Body of pancreas (tissue), 4 donors: Measurements from ENCODE around the gene GRM4. TPM values are rescaled to one million over a fixed set of nuclear protein-coding genes. Genes with fewer than 3 reads are reported as not detected.

Source experiments
- ATAC-seq: fragments of 150-250 bp; one replicate; pipeline ENCODE4 v1.9.1; 2016
- DNase-seq, 4 donors: peaks; one replicate each; pipeline ENCODE4 v3.0.0-alpha.2; 2019
- H3K27ac ChIP-seq, 4 donors: fragments of 200-600 bp; sonication (generic); 1 replicate in 3 of 4; 2 replicates in 1 of 4; pipeline versions ENCODE4 v1.5.1 to v1.6.1; 2016 to 2019; ENCODE audit warnings: mild to moderate bottlenecking in 1 of 4, mixed read lengths in 1 of 4, moderate library complexity in 1 of 4
- H3K27me3 ChIP-seq, 2 donors: fragments of 200-600 bp; sonication (generic); one replicate each; pipeline ENCODE4 v1.6.0; 2016; ENCODE audit warnings: mild to moderate bottlenecking in 1 of 2
- H3K36me3 ChIP-seq, 2 donors: fragments of 200-600 bp; sonication (generic); replicated peaks in 1 of 2; 2 replicates each; pipeline ENCODE4 v1.5.1; 2016; ENCODE audit warnings: low read depth in 2 of 2; ENCODE audit not compliant: insufficient read depth in 1 of 2
- H3K4me1 ChIP-seq: fragments of 200-600 bp; sonication (generic); one replicate; pipeline ENCODE4 v1.6.0; 2016
- H3K4me3 ChIP-seq, 2 donors: fragments of 200-600 bp; sonication (generic); 1 replicate in 1 of 2; 2 replicates in 1 of 2; pipeline ENCODE4 v1.5.1; 2016 to 2019
- H3K9me3 ChIP-seq, 3 donors: fragments of 200-600 bp; sonication (generic); 1 replicate in 2 of 3; 2 replicates in 1 of 3; pipeline ENCODE4 v1.5.1; 2016
- CTCF ChIP-seq, 7 experiments: fragments of 450-650 bp in 4 of 7; fragments of 200-600 bp in 3 of 7; sonication (generic) in 3 of 7; IDR thresholded peaks; one replicate each; pipeline ENCODE4 v1.5.1; 2016 to 2019; ENCODE audit warnings: antibody characterized with exemption in 7 of 7
- POLR2A ChIP-seq, 3 donors: fragments of 450-650 bp; IDR thresholded peaks; one replicate each; pipeline ENCODE4 v1.6.1; 2016; ENCODE audit warnings: antibody characterized with exemption in 3 of 3, mild to moderate bottlenecking in 2 of 3
- WGBS, 2 donors: methylation state at CpG; one replicate each; pipeline ENCODE4 v1.1.5; 2017; 5-methylcytosine and 5-hydroxymethylcytosine counted together
- intact Hi-C: fragments of 100-400 bp; cut with DNase I; formaldehyde crosslinking; loops from one replicate; pipeline ENCODE4 v1.15.1; 2023
- total RNA-seq, 2 donors: library from RNA; depleted of rRNA; stranded (reverse); fragments of >200 nt; gene quantifications; one replicate each; pipeline ENCODE4 v1.1.0, GENCODE V29; 2016

Gene GRM4
- total RNA-seq, 2 donors from 2014 or later: 0.33 TPM; not detected in 1

GRCh38 chr6:34170346-34170745 is 24.5 kb upstream of the GRM4 start:
- Histone ChIP-seq H3K36me3 (no peaks in the 10 kb centered on the region), H3K27ac (no peak overlapping the region), H3K9me3 (no peaks in the 10 kb centered on the region), H3K27me3 (no peaks in the 10 kb centered on the region), H3K4me1 (no peaks in the 10 kb centered on the region), H3K4me3 (no peak overlapping the region)
- intact Hi-C loops: loop anchor here (10.0 kb wide), 1 partner anchor 424 kb away; no protein-coding TSS in a partner anchor
- ATAC-seq: no peak
- no peak for DNase-seq
- TF ChIP-seq POLR2A (IDR thresholded peaks at IDR 0.05) (no peak), CTCF (IDR thresholded peaks at IDR 0.05) (no peak)
- WGBS, 2 donors: 76 to 84% methylated on average over 4 of the region's 4 CpGs

GRCh38 chr6:34169897-34170296 is 24.0 kb upstream of the GRM4 start:
- no peak overlapping the region for H3K4me3 ChIP-seq
- H3K27me3 ChIP-seq: no peaks in the 10 kb centered on the region
- intact Hi-C loops: loop anchor here (10.0 kb wide), 1 partner anchor 425 kb away; no protein-coding TSS in a partner anchor
- WGBS, 2 donors: 95 to 100% methylated on average over 1 of the region's 1 CpG
- no peaks in the 10 kb centered on the region for H3K36me3 ChIP-seq
- no peak for DNase-seq
- no peaks in the 10 kb centered on the region for H3K9me3 ChIP-seq
- no peak for ATAC-seq
- H3K27ac ChIP-seq: no peak overlapping the region
- no peak for TF ChIP-seq POLR2A (IDR thresholded peaks at IDR 0.05)
- TF ChIP-seq CTCF (IDR thresholded peaks at IDR 0.05): no peak
- no peaks in the 10 kb centered on the region for H3K4me1 ChIP-seq

GRCh38 chr6:34161857-34162515 is 16.1 kb upstream of the GRM4 start:
- Histone ChIP-seq H3K36me3 (no peaks in the 10 kb centered on the region), H3K9me3 (peaks cover 0 to 5% (median 0%) of the 10 kb centered on the region in 3 donors), H3K4me1 (no peaks in the 10 kb centered on the region), H3K4me3 (no peak overlapping the region), H3K27ac (no peak overlapping the region), H3K27me3 (no peaks in the 10 kb centered on the region)
- DNase-seq (no peak), ATAC-seq (no peak)
- intact Hi-C loops: no loop called here
- 53 to 58% methylated on average over 8 of the region's 8 CpGs for WGBS, 2 donors
- TF ChIP-seq CTCF (IDR thresholded peaks at IDR 0.05) (no peak), POLR2A (IDR thresholded peaks at IDR 0.05) (no peak)

- H3K4me3 ChIP-seq: no peak overlapping the region
- DNase-seq (no peak), ATAC-seq (no peak)
- intact Hi-C loops: no loop called here
- no peak overlapping the region for H3K27ac ChIP-seq
- no peaks in the 10 kb centered on the region for H3K36me3 ChIP-seq
- H3K9me3 ChIP-seq: peaks cover 0 to 5% (median 0%) of the 10 kb centered on the region in 3 donors
- peaks cover 0 to 4% of the 10 kb centered on the region in 2 donors for H3K27me3 ChIP-seq
- TF ChIP-seq POLR2A (IDR thresholded peaks at IDR 0.05) (no peak), CTCF (IDR thresholded peaks at IDR 0.05) (no peak)
- peaks cover 2% of the 10 kb centered on the region for H3K4me1 ChIP-seq
Measured at GRCh38 chr6:34159844-34160243, 14.0 kb upstream of the GRM4 start.

- Histone ChIP-seq H3K36me3 (no peaks in the 10 kb centered on the region), H3K4me3 (no peak overlapping the region), H3K27me3 (peaks cover 0 to 5% of the 10 kb centered on the region in 2 donors), H3K27ac (no peak overlapping the region), H3K4me1 (peaks cover 9% of the 10 kb centered on the region), H3K9me3 (peaks cover 0 to 5% (median 0%) of the 10 kb centered on the region in 3 donors)
- intact Hi-C loops: no loop called here
- ATAC-seq (no peak), DNase-seq (no peak)
- no peak for TF ChIP-seq POLR2A (IDR thresholded peaks at IDR 0.05)
- WGBS, 2 donors: 80 to 83% methylated on average over 3 of the region's 3 CpGs
Measured at GRCh38 chr6:34158876-34159275, 13.0 kb upstream of the GRM4 start.
